Transverse colon (tissue), 4 donors: ENCODE measurements around the gene ATP2B1.

Source experiments
- CTCF ChIP-seq, 5 experiments: fragments of 200-600 bp in 3 of 5; fragments of 450-650 bp in 2 of 5; sonication (generic) in 3 of 5; IDR thresholded peaks; 1 replicate in 2 of 5; 2 replicates in 3 of 5; pipeline ENCODE4 v1.5.1; 2016 to 2017; ENCODE audit warnings: antibody characterized with exemption in 5 of 5, inconsistent platforms in 3 of 5, mild to moderate bottlenecking in 2 of 5, moderate library complexity in 1 of 5
- POLR2AphosphoS5 ChIP-seq, 3 donors: sonication (generic); formaldehyde crosslinking; IDR thresholded peaks; one replicate each; pipeline ENCODE4 v1.6.1; 2016; ENCODE audit warnings: antibody characterized with exemption in 3 of 3

GRCh38 chr12:89701606-89702206 lies 6.9 kb downstream of the ATP2B1 start:
- TF ChIP-seq CTCF (IDR thresholded peaks at IDR 0.05) (no peak), POLR2AphosphoS5 (IDR thresholded peaks at IDR 0.05) (no peak)
